ENCODE data around the gene RAVER2.

DNA sequence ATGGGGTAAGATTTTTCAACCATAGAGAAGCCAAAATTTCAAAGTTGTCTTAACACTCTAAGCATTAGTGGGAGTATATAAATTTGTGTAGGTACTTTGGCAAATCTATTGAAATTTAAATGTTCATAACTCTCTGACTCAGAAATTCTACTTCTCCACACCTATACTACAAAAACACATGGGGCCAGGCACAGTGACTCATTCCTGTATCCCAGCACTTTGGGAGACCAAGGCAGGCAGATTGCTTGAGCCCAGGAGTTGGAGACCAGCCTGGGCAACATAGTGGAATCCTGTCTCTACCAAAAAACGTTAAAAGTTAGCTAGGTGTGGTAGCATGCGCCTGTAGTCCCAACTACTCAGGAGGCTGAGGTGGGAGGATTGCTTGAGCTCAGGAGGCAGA, 41.3 kb upstream of the RAVER2 start:
- TF ChIP-seq CTCF (optimal IDR thresholded peaks at IDR 0.05 in 1 of 3, IDR thresholded peaks at IDR 0.05 in 1 of 3, conservative IDR thresholded peaks at IDR 0.05 in 1 of 3; ENCODE audit: extremely low read depth in 1 of 3, insufficient read depth in 2 of 3, low read length in 3 of 3) (no peak), EZH2 (IDR thresholded peaks at IDR 0.05; ENCODE audit: low read length) (no peak)

Measured in keratinocyte (primary cell).